ENCODE measurements around the gene NCAPD2.
"Not testable (repeated sequence)": the region's sequence is repeated elsewhere in the genome, so short reads cannot be mapped to it uniquely, and the experiment has no call there.

Gene NCAPD2

GRCh38 chr12:6497291-6497690, 3.4 kb downstream of the NCAPD2 start:
- not testable (repeated sequence) for H3K9me3 ChIP-seq (ENCODE audit: control insufficient read depth in 2 of 2, low read length in 2 of 2); H3K27ac ChIP-seq (ENCODE audit: low read length); H3K36me3 ChIP-seq (ENCODE audit: control insufficient read depth in 2 of 2, insufficient read depth in 2 of 2, low read length in 2 of 2); H3K4me1 ChIP-seq (ENCODE audit: control insufficient read depth, insufficient read depth, low read length); H3K27me3 ChIP-seq (ENCODE audit: control insufficient read depth in 1 of 2, insufficient read depth in 2 of 2, low read length in 2 of 2); H3K9ac ChIP-seq (ENCODE audit: low read length in 2 of 2); H3K4me3 ChIP-seq (ENCODE audit: low read length in 2 of 2)

GRCh38 chr12:6500466-6500865, 6.6 kb downstream of the NCAPD2 start:
- Histone ChIP-seq H3K36me3 (ENCODE audit: control insufficient read depth in 2 of 2, insufficient read depth in 2 of 2, low read length in 2 of 2) (no peaks in the 10 kb centered on the region), H3K9ac (ENCODE audit: low read length in 2 of 2) (no peak overlapping the region), H3K4me3 (ENCODE audit: low read length in 2 of 2) (no peak overlapping the region), H3K9me3 (ENCODE audit: control insufficient read depth in 2 of 2, low read length in 2 of 2) (no peaks in the 10 kb centered on the region), H3K27me3 (ENCODE audit: control insufficient read depth in 1 of 2, insufficient read depth in 2 of 2, low read length in 2 of 2) (no peaks in the 10 kb centered on the region), H3K4me1 (ENCODE audit: control insufficient read depth, insufficient read depth, low read length) (no peaks in the 10 kb centered on the region), H3K27ac (ENCODE audit: low read length) (no peak overlapping the region)

- H3K36me3 ChIP-seq (ENCODE audit: control insufficient read depth in 2 of 2, insufficient read depth in 2 of 2, low read length in 2 of 2) = peaks cover 8 to 11% of the 10 kb centered on the region in 2 donors
- H3K9me3 ChIP-seq (ENCODE audit: control insufficient read depth in 2 of 2, low read length in 2 of 2) = no peaks in the 10 kb centered on the region
- no peak overlapping the region for H3K9ac ChIP-seq (ENCODE audit: low read length in 2 of 2)
- H3K27me3 ChIP-seq (ENCODE audit: control insufficient read depth in 1 of 2, insufficient read depth in 2 of 2, low read length in 2 of 2) = no peaks in the 10 kb centered on the region
- H3K4me3 ChIP-seq (ENCODE audit: low read length in 2 of 2) = no peak overlapping the region
- H3K4me1 ChIP-seq (ENCODE audit: control insufficient read depth, insufficient read depth, low read length) = no peaks in the 10 kb centered on the region
- peak overlapping the region; percentile 24 for H3K27ac ChIP-seq (ENCODE audit: low read length)
Observed at GRCh38 chr12:6507102-6507998, 13.4 kb downstream of the NCAPD2 start.

GRCh38 chr12:6508087-6508486, 14.2 kb downstream of the NCAPD2 start:
- Histone ChIP-seq H3K9me3 (ENCODE audit: control insufficient read depth in 2 of 2, low read length in 2 of 2) (no peaks in the 10 kb centered on the region), H3K4me3 (ENCODE audit: low read length in 2 of 2) (no peak overlapping the region), H3K4me1 (ENCODE audit: control insufficient read depth, insufficient read depth, low read length) (no peaks in the 10 kb centered on the region), H3K9ac (ENCODE audit: low read length in 2 of 2) (no peak overlapping the region), H3K27ac (ENCODE audit: low read length) (peak overlapping the region; percentile 24), H3K36me3 (ENCODE audit: control insufficient read depth in 2 of 2, insufficient read depth in 2 of 2, low read length in 2 of 2) (peaks cover 13 to 18% of the 10 kb centered on the region in 2 donors), H3K27me3 (ENCODE audit: control insufficient read depth in 1 of 2, insufficient read depth in 2 of 2, low read length in 2 of 2) (no peaks in the 10 kb centered on the region)

DNA sequence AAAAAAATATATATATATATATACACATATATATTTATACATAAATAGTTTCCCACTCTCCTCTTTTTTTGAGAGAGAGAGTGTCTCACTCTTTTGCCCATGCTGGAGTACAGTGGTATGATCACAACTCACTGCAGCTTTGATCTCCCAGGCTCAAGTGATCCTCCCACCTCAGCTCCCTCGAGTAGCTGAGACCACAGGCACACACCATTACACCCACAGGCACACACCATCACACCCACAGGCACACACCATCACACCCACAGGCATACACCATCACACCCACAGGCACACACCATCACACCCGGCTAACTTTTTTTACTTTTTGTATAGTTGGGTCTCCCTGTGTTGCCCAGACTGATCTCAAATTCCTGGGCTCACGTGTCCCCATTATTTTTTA, 26.3 kb downstream of the NCAPD2 start:
- H3K4me3 ChIP-seq (ENCODE audit: low read length in 2 of 2) = no peak overlapping the region
- no peak overlapping the region for H3K9ac ChIP-seq (ENCODE audit: low read length in 2 of 2)
- no peaks in the 10 kb centered on the region for H3K9me3 ChIP-seq (ENCODE audit: control insufficient read depth in 2 of 2, low read length in 2 of 2)
- H3K4me1 ChIP-seq (ENCODE audit: control insufficient read depth, insufficient read depth, low read length) = no peaks in the 10 kb centered on the region
- H3K36me3 ChIP-seq (ENCODE audit: control insufficient read depth in 2 of 2, insufficient read depth in 2 of 2, low read length in 2 of 2) = peaks cover 47 to 50% of the 10 kb centered on the region in 2 donors
- H3K27me3 ChIP-seq (ENCODE audit: control insufficient read depth in 1 of 2, insufficient read depth in 2 of 2, low read length in 2 of 2) = no peaks in the 10 kb centered on the region
- no peak overlapping the region for H3K27ac ChIP-seq (ENCODE audit: low read length)

GRCh38 chr12:6522193-6522592, 28.3 kb downstream of the NCAPD2 start:
- Histone ChIP-seq H3K36me3 (ENCODE audit: control insufficient read depth in 2 of 2, insufficient read depth in 2 of 2, low read length in 2 of 2) (peaks cover 52 to 55% of the 10 kb centered on the region in 2 donors), H3K4me3 (ENCODE audit: low read length in 2 of 2) (no peak overlapping the region)

DNA sequence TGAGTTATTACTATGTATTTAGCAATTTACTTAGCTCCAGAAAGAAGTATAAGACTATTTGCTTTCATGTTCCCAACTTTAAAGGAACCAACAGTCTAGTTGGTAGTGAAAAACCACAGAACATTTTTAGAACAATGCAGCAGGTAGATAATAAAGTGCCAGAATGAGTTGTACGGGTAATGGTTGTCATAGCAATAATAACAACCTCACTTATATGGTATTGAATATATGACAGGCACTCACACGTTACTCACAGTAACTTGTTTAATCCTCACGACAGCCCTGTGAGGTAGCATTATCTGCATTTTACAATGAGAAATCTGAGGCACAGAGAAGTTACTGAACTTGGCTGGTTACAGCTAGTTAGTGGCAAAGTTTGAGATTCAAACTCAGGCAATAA, 29.8 kb downstream of the NCAPD2 start:
- H3K4me3 ChIP-seq (ENCODE audit: low read length in 2 of 2) = no peak overlapping the region
- H3K27me3 ChIP-seq (ENCODE audit: control insufficient read depth in 1 of 2, insufficient read depth in 2 of 2, low read length in 2 of 2) = no peaks in the 10 kb centered on the region
- H3K27ac ChIP-seq (ENCODE audit: low read length) = no peak overlapping the region
- no peaks in the 10 kb centered on the region for H3K4me1 ChIP-seq (ENCODE audit: control insufficient read depth, insufficient read depth, low read length)
- H3K36me3 ChIP-seq (ENCODE audit: control insufficient read depth in 2 of 2, insufficient read depth in 2 of 2, low read length in 2 of 2) = peaks cover 55 to 63% of the 10 kb centered on the region in 2 donors
- no peak overlapping the region for H3K9ac ChIP-seq (ENCODE audit: low read length in 2 of 2)
- H3K9me3 ChIP-seq (ENCODE audit: control insufficient read depth in 2 of 2, low read length in 2 of 2) = no peaks in the 10 kb centered on the region

More at GRCh38 chr12:6522193-6522592, 28.3 kb downstream of the NCAPD2 start:
- Histone ChIP-seq H3K9me3 (ENCODE audit: control insufficient read depth in 2 of 2, low read length in 2 of 2) (no peaks in the 10 kb centered on the region), H3K4me1 (ENCODE audit: control insufficient read depth, insufficient read depth, low read length) (no peaks in the 10 kb centered on the region), H3K9ac (ENCODE audit: low read length in 2 of 2) (no peak overlapping the region), H3K27me3 (ENCODE audit: control insufficient read depth in 1 of 2, insufficient read depth in 2 of 2, low read length in 2 of 2) (no peaks in the 10 kb centered on the region), H3K27ac (ENCODE audit: low read length) (no peak overlapping the region)

DNA sequence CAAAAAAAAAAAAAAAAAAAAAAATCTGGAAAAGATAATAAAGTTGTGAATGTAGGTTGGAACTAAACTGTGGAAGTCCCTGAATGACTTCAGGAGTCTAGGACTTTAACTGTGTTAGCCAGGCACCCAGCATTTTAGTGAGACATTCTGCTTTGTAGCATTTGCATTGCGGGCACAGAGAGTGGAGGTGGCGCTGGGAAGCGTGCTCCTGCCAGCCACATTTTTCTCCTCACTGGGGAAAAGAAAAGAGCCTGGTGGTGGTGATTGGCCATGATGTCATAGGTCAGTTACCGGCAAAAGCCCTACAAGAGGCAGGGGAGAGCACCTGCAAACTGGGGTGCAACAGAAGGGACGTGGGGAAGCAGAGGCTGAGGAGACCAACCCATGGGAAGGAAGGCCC, 30.7 kb downstream of the NCAPD2 start:
- no peaks in the 10 kb centered on the region for H3K27me3 ChIP-seq (ENCODE audit: control insufficient read depth in 1 of 2, insufficient read depth in 2 of 2, low read length in 2 of 2)
- no peak overlapping the region for H3K4me3 ChIP-seq (ENCODE audit: low read length in 2 of 2)
- peaks cover 61 to 70% of the 10 kb centered on the region in 2 donors for H3K36me3 ChIP-seq (ENCODE audit: control insufficient read depth in 2 of 2, insufficient read depth in 2 of 2, low read length in 2 of 2)
- H3K4me1 ChIP-seq (ENCODE audit: control insufficient read depth, insufficient read depth, low read length) = no peaks in the 10 kb centered on the region
- H3K9ac ChIP-seq (ENCODE audit: low read length in 2 of 2) = no peak overlapping the region
- no peak overlapping the region for H3K27ac ChIP-seq (ENCODE audit: low read length)
- no peaks in the 10 kb centered on the region for H3K9me3 ChIP-seq (ENCODE audit: control insufficient read depth in 2 of 2, low read length in 2 of 2)

DNA sequence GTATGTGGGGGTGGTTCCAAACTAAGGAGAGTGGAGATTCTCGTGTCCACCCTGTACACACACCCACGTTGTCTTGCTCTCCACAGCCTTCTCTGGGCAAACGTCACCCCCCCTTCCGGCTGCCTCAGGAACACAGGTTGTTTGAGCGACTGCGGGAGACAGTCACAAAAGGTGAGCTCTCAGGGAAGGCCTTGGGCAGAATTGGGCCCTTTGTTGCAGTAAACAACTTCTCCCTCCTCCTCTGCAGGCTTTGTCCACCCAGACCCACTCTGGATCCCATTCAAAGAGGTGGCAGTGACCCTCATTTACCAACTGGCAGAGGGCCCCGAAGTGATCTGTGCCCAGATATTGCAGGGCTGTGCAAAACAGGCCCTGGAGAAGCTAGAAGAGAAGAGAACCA, 32.3 kb downstream of the NCAPD2 start:
- Histone ChIP-seq H3K9me3 (ENCODE audit: control insufficient read depth in 2 of 2, low read length in 2 of 2) (no peaks in the 10 kb centered on the region), H3K4me3 (ENCODE audit: low read length in 2 of 2) (no peak overlapping the region), H3K27me3 (ENCODE audit: control insufficient read depth in 1 of 2, insufficient read depth in 2 of 2, low read length in 2 of 2) (no peaks in the 10 kb centered on the region), H3K36me3 (ENCODE audit: control insufficient read depth in 2 of 2, insufficient read depth in 2 of 2, low read length in 2 of 2) (peaks cover 63 to 72% of the 10 kb centered on the region in 2 donors), H3K27ac (ENCODE audit: low read length) (no peak overlapping the region), H3K4me1 (ENCODE audit: control insufficient read depth, insufficient read depth, low read length) (no peaks in the 10 kb centered on the region), H3K9ac (ENCODE audit: low read length in 2 of 2) (no peak overlapping the region)

DNA sequence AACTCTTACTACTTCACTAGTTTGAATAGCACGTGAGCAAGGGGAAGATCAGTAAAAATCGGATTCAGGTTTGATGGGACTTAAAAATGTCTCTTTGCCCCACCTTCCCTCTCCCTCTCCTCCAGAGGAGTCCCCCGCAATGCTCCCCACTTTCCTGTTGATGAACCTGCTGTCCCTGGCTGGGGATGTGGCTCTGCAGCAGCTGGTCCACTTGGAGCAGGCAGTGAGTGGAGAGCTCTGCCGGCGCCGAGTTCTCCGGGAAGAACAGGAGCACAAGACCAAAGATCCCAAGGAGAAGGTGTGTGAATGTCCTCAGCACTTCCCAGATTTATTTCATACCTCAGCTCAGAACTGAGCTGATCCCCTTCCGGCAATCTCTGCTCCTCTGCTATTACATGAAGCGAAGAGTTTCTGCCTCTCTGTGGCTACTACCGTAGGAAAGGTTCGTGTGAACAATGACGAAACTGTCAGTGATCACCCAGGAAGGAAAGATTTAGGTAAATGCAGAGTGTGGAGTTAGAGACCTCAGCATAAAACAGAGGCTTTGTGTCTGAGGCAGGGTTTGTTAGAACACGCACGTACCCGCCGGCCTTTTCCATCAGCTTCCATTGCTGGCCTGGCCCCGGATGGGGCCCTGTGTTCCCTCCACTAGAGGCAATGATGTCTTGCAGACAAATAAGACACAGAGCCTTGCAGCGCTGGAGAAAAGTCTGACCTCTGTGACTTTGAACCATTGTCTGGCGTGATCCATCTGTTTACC, 33.0 kb downstream of the NCAPD2 start:
- no peak overlapping the region for H3K27ac ChIP-seq (ENCODE audit: low read length)
- H3K9ac ChIP-seq (ENCODE audit: low read length in 2 of 2) = no peak overlapping the region
- peaks cover 63 to 68% of the 10 kb centered on the region in 2 donors for H3K36me3 ChIP-seq (ENCODE audit: control insufficient read depth in 2 of 2, insufficient read depth in 2 of 2, low read length in 2 of 2)
- no peaks in the 10 kb centered on the region for H3K9me3 ChIP-seq (ENCODE audit: control insufficient read depth in 2 of 2, low read length in 2 of 2)
- H3K27me3 ChIP-seq (ENCODE audit: control insufficient read depth in 1 of 2, insufficient read depth in 2 of 2, low read length in 2 of 2) = no peaks in the 10 kb centered on the region
- H3K4me1 ChIP-seq (ENCODE audit: control insufficient read depth, insufficient read depth, low read length) = peaks cover 2% of the 10 kb centered on the region
- H3K4me3 ChIP-seq (ENCODE audit: low read length in 2 of 2) = no peak overlapping the region
